Non-pigmented ciliary epithelial cell (primary cell): ENCODE results near the gene GSTM2.
"Not testable (repeated sequence)": the region's sequence is repeated elsewhere in the genome, so short reads cannot be mapped to it uniquely, and the experiment has no call there.

ENCODE experiments used
- DNase-seq: peaks from one replicate; pipeline ENCODE4 v3.0.0-alpha.2; 2010; ENCODE audit warnings: low read depth

GSTM2 gene

GRCh38 chr1:109644670-109645069, 23.2 kb upstream of the GSTM2 start:
- DNase-seq = no peak

GRCh38 chr1:109649491-109649914, 18.4 kb upstream of the GSTM2 start:
- no peak for DNase-seq

GRCh38 chr1:109650609-109651008, 17.2 kb upstream of the GSTM2 start:
- no peak for DNase-seq

GRCh38 chr1:109652402-109652801, 15.5 kb upstream of the GSTM2 start:
- no peak for DNase-seq

GRCh38 chr1:109653306-109653705, 14.6 kb upstream of the GSTM2 start:
- DNase-seq = no peak

GRCh38 chr1:109654519-109654918, 13.3 kb upstream of the GSTM2 start:
- DNase-seq = no peak

- DNase-seq = no peak
These were observed 12.0 kb upstream of the GSTM2 start, which contains the start of gene GSTM4 for GRCh38 chr1:109655615-109656519. TSS of gene GSTM4 (plus strand) at chr1:109656099. CDS start at chr1:109656390, 291 bp downstream.

- DNase-seq = no peak
These were observed 10.5 kb upstream of the GSTM2 start for GRCh38 chr1:109657395-109657794.

GRCh38 chr1:109657970-109658369, 9.9 kb upstream of the GSTM2 start:
- no peak for DNase-seq

- no peak for DNase-seq
These were observed 9.3 kb upstream of the GSTM2 start for GRCh38 chr1:109658533-109659042.

- DNase-seq = no peak
These were observed 8.7 kb upstream of the GSTM2 start for GRCh38 chr1:109659145-109659544.

GRCh38 chr1:109659997-109660690, 7.7 kb upstream of the GSTM2 start:
- DNase-seq = no peak

GRCh38 chr1:109660691-109661026, 7.2 kb upstream of the GSTM2 start:
- DNase-seq = not testable (repeated sequence)

- DNase-seq = no peak
These were observed 6.5 kb upstream of the GSTM2 start for GRCh38 chr1:109661391-109661790.

- DNase-seq = no peak
These were observed 3.2 kb upstream of the GSTM2 start for GRCh38 chr1:109664671-109665070.

GRCh38 chr1:109668123-109668775, 392 bp downstream of the GSTM2 start:
- DNase-seq = no peak

- no peak for DNase-seq
These were observed 1.5 kb downstream of the GSTM2 start for GRCh38 chr1:109669246-109669948.

GRCh38 chr1:109669949-109670302, 2.1 kb downstream of the GSTM2 start:
- DNase-seq = not testable (repeated sequence)

- no peak for DNase-seq
These were observed 3.2 kb downstream of the GSTM2 start for GRCh38 chr1:109671067-109671466.

GRCh38 chr1:109673861-109674260, 6.0 kb downstream of the GSTM2 start:
- not testable (repeated sequence) for DNase-seq

GRCh38 chr1:109676683-109677381, 9.0 kb downstream of the GSTM2 start:
- not testable (repeated sequence) for DNase-seq
